RWPE2 (cell line): Measurements from ENCODE around the gene ACBD5.
A peak's percentile ranks its signal among the peaks of the same experiment; 100 is the strongest.
"Not testable (repeated sequence)": the region's sequence is repeated elsewhere in the genome, so short reads cannot be mapped to it uniquely, and the experiment has no call there.

ENCODE experiments used
- ATAC-seq: fragments of 200-7000 bp; cut with Tn5 transposase; 3 replicates; pipeline ENCODE4 v1.9.1; 2021; ENCODE audit warnings: low read depth
- DNase-seq: peaks from one replicate; pipeline ENCODE4 v3.0.0-alpha.2; 2020; ENCODE audit warnings: low spot score
- H3K27ac ChIP-seq: fragments of 450-650 bp; 2 replicates; pipeline ENCODE4 v1.5.1; 2017; ENCODE audit warnings: mild to moderate bottlenecking; ENCODE audit not compliant: poor library complexity, severe bottlenecking
- H3K27me3 ChIP-seq: fragments of 250-450 bp; sonication (Bioruptor Pico); 2 replicates; pipeline ENCODE4 v1.5.1; 2021; ENCODE audit warnings: mild to moderate bottlenecking, moderate library complexity; ENCODE audit not compliant: insufficient read depth, poor library complexity, severe bottlenecking
- H3K36me3 ChIP-seq: fragments of 250-450 bp; sonication (Bioruptor Pico); 2 replicates; pipeline ENCODE4 v1.5.1; 2020; ENCODE audit warnings: low read depth, mild to moderate bottlenecking, moderate library complexity
- H3K4me1 ChIP-seq: fragments of 250-450 bp; sonication (Bioruptor Pico); 2 replicates; pipeline ENCODE4 v1.5.1; 2021; ENCODE audit warnings: mild to moderate bottlenecking, moderate library complexity; ENCODE audit not compliant: insufficient read depth, poor library complexity, severe bottlenecking
- H3K4me3 ChIP-seq: fragments of 250-450 bp; sonication (Bioruptor Pico); 2 replicates; pipeline ENCODE4 v1.5.1; 2021; ENCODE audit warnings: mild to moderate bottlenecking, moderate library complexity; ENCODE audit not compliant: severe bottlenecking
- H3K9me3 ChIP-seq: fragments of 250-450 bp; sonication (Bioruptor Pico); 2 replicates; pipeline ENCODE4 v1.5.1; 2021; ENCODE audit warnings: mild to moderate bottlenecking, moderate library complexity; ENCODE audit not compliant: severe bottlenecking
- TF ChIP-seq, protein P1 (sequence below): fragments of 450-650 bp; IDR thresholded peaks from one replicate; pipeline ENCODE4 v1.5.1; 2017; ENCODE audit warnings: mild to moderate bottlenecking, moderate library complexity; ENCODE audit not compliant: poor library complexity, severe bottlenecking

ACBD5 gene

GRCh38 chr10:27240212-27241009 is at the start of gene ACBD5:
ACBD5 (minus strand) TSS chr10:27240797; CDS start chr10:27240688, 109 bp downstream.
- Histone ChIP-seq H3K4me1 (peaks cover 16% of the 10 kb centered on the region), H3K4me3 (peak within 1 kb of the TSS; percentile 53), H3K27ac (peak within 1 kb of the TSS; percentile 85), H3K27me3 (no peaks in the 10 kb centered on the region), H3K36me3 (peaks cover 8% of the 10 kb centered on the region; the same call in 1 of the 2 replicates), H3K9me3 (no peaks in the 10 kb centered on the region)
- peak; percentile 82 for DNase-seq
- ATAC-seq = peak; percentile 70
- TF ChIP-seq, protein P1, sequence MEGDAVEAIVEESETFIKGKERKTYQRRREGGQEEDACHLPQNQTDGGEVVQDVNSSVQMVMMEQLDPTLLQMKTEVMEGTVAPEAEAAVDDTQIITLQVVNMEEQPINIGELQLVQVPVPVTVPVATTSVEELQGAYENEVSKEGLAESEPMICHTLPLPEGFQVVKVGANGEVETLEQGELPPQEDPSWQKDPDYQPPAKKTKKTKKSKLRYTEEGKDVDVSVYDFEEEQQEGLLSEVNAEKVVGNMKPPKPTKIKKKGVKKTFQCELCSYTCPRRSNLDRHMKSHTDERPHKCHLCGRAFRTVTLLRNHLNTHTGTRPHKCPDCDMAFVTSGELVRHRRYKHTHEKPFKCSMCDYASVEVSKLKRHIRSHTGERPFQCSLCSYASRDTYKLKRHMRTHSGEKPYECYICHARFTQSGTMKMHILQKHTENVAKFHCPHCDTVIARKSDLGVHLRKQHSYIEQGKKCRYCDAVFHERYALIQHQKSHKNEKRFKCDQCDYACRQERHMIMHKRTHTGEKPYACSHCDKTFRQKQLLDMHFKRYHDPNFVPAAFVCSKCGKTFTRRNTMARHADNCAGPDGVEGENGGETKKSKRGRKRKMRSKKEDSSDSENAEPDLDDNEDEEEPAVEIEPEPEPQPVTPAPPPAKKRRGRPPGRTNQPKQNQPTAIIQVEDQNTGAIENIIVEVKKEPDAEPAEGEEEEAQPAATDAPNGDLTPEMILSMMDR = no peak

GRCh38 chr10:27285093-27285492 is 44.5 kb upstream of the ACBD5 start:
- H3K4me1 ChIP-seq = no peaks in the 10 kb centered on the region
- ATAC-seq = no peak
- H3K36me3 ChIP-seq = no peaks in the 10 kb centered on the region
- H3K9me3 ChIP-seq = no peaks in the 10 kb centered on the region
- H3K27ac ChIP-seq = no peak overlapping the region
- H3K27me3 ChIP-seq = no peaks in the 10 kb centered on the region
- TF ChIP-seq, protein P1 = no peak
- H3K4me3 ChIP-seq = no peak overlapping the region
- DNase-seq = no peak

GRCh38 chr10:27276581-27276980 is 36.0 kb upstream of the ACBD5 start:
- ATAC-seq (no peak), DNase-seq (no peak)
- H3K36me3 ChIP-seq = no peaks in the 10 kb centered on the region
- no peak overlapping the region for H3K27ac ChIP-seq
- H3K4me1 ChIP-seq = no peaks in the 10 kb centered on the region
- H3K4me3 ChIP-seq = no peak overlapping the region
- TF ChIP-seq, protein P1 = no peak
- peaks cover 19% of the 10 kb centered on the region for H3K27me3 ChIP-seq
- no peaks in the 10 kb centered on the region for H3K9me3 ChIP-seq

DNA sequence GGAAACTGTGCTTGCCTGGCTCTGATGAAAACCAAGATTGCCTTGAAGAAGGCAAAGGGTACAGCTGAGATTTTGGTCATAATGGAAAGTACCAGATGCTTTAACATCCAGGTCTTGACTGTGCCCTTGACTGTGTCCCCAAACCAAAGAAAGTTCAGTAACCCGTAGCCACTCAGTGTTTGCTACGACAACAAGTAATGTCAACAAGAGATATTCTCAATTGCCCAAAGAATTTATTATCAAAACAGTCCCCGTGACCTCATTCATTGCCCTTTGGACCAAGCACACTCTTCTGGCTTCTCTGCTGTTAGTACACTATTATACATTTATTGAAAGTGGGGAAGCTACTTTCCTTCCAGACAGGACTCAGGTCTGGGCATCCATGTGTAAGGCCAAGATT is 25.4 kb upstream of the ACBD5 start:
- not testable (repeated sequence) for ATAC-seq, DNase-seq
- H3K27me3 ChIP-seq = peaks cover 11% of the 10 kb centered on the region

GRCh38 chr10:27262788-27263187 is 22.2 kb upstream of the ACBD5 start:
- DNase-seq, H3K4me1 ChIP-seq, H3K36me3 ChIP-seq, ATAC-seq, H3K4me3 ChIP-seq, H3K9me3 ChIP-seq, H3K27ac ChIP-seq: not testable (repeated sequence)
- peaks cover 41% of the 10 kb centered on the region for H3K27me3 ChIP-seq

More for the DNA sequence above, 25.4 kb upstream of the ACBD5 start:
- H3K36me3 ChIP-seq, H3K9me3 ChIP-seq, H3K4me1 ChIP-seq, H3K27ac ChIP-seq, H3K4me3 ChIP-seq: not testable (repeated sequence)
